SU-DHL-6 (cell line): Measurements from ENCODE around the gene SRRT.

ENCODE experiments used
- H2AFZ ChIP-seq: fragments of 200-600 bp; sonication (generic); 2 replicates; pipeline ENCODE4 v1.6.1; 2014; ENCODE audit warnings: low read depth, mild to moderate bottlenecking, moderate library complexity, mixed read lengths, antibody characterized with exemption, low read length; ENCODE audit not compliant: severe bottlenecking
- H3F3A ChIP-seq: fragments of 200-600 bp; shearing (Covaris generic); 2 replicates; pipeline ENCODE4 v1.6.0; 2016; ENCODE audit warnings: antibody characterized with exemption, mild to moderate bottlenecking; ENCODE audit not compliant: insufficient read depth
- H3K27ac ChIP-seq: fragments of 200-600 bp; sonication (generic); 2 replicates; pipeline ENCODE4 v1.5.1; 2016; ENCODE audit warnings: low read depth, mild to moderate bottlenecking, low read length, moderate library complexity, mixed read lengths
- H3K27me3 ChIP-seq: fragments of 200-600 bp; sonication (generic), shearing (Covaris generic); 2 replicates; pipeline ENCODE4 v1.6.0; 2014; ENCODE audit warnings: mild to moderate bottlenecking, low read length
- H3K36me3 ChIP-seq: fragments of 200-600 bp; sonication (generic); 2 replicates; pipeline ENCODE4 v1.6.1; 2014; ENCODE audit warnings: mild to moderate bottlenecking, low read length, mixed read lengths
- H3K4me2 ChIP-seq: fragments of 300-600, 200-600 bp; shearing (Covaris generic), sonication (generic); 2 replicates; pipeline ENCODE4 v1.6.0; 2014; ENCODE audit warnings: low read length, low read depth, mild to moderate bottlenecking; ENCODE audit not compliant: poor library complexity, severe bottlenecking
- H3K4me3 ChIP-seq: fragments of 200-600 bp; sonication (generic); 2 replicates; pipeline ENCODE4 v1.5.1; 2014; ENCODE audit warnings: antibody characterized with exemption, low read length, mild to moderate bottlenecking, mixed read lengths; ENCODE audit not compliant: insufficient read depth, poor library complexity, severe bottlenecking
- H3K79me2 ChIP-seq: fragments of 200-600 bp; sonication (generic); 2 replicates; pipeline ENCODE4 v1.6.1; 2014; ENCODE audit warnings: mild to moderate bottlenecking, low read length, moderate library complexity; ENCODE audit not compliant: insufficient read depth
- H3K9ac ChIP-seq: fragments of 200-600 bp; sonication (generic); 2 replicates; pipeline ENCODE4 v1.7.0; 2014; ENCODE audit warnings: mild to moderate bottlenecking, low read length
- H3K9me2 ChIP-seq: fragments of 200-600 bp; sonication (generic); replicated peaks from 2 replicates; pipeline ENCODE4 v1.6.1; 2014; ENCODE audit warnings: low read length; ENCODE audit not compliant: insufficient read depth
- H3K9me3 ChIP-seq: fragments of 200-600 bp; sonication (generic); 2 replicates; pipeline ENCODE4 v1.6.1; 2014; ENCODE audit warnings: low read length, mixed read lengths; ENCODE audit not compliant: insufficient read depth
- H4K20me1 ChIP-seq: fragments of 200-600 bp; sonication (generic); 2 replicates; pipeline ENCODE4 v1.6.1; 2014; ENCODE audit warnings: low read depth, mild to moderate bottlenecking, antibody characterized with exemption, low read length, moderate library complexity, mixed read lengths
- EZH2phosphoT487 ChIP-seq: fragments of 200-600 bp; sonication (generic), shearing (Covaris generic); conservative IDR thresholded peaks from 2 replicates; pipeline ENCODE4 v1.6.1; 2018; ENCODE audit warnings: mild to moderate bottlenecking, antibody characterized with exemption, low read length, moderate library complexity, mixed read lengths
- TF ChIP-seq, protein P1 (sequence below): fragments of 200-600 bp; sonication (generic); IDR thresholded peaks from one replicate; pipeline ENCODE4 v1.5.1; 2017; ENCODE audit warnings: antibody characterized with exemption, mild to moderate bottlenecking, low read length, moderate library complexity; ENCODE audit not compliant: insufficient read depth, poor library complexity, severe bottlenecking

SRRT gene

DNA sequence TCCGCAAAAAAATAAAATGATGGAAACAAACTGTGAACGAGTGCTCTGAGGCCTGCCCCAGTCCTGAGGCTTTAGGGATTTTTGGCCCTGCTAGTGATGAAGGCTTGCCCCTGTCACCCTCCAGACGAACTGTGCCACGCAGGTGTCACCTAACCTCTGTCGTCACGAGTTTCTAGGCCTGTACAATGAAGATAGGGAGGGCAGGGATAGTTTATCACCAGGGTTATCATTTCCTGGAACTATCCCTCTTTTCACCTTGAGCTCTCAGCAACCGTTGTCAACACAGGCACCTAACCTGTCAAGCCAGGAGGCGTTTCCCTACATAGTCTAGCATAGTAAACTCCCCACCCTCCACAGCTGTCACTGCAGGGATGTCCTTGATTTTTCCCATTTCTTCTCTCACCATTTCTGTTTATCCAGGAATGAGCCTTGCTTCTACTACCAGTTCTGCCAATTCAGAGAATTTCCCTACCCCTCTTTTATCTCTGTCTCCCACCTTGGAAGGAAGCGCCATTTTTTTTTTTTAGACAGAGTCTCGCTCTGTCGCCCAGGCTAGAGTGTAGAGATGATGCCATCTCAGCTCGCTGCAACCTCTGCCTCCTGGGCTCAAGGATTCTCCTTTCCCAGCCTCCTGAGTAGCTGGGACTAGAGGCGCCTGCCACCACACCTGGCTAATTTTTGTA is 23.0 kb downstream of the SRRT start:
- no peak overlapping the region for H3K9ac ChIP-seq
- H3K9me2 ChIP-seq = no peaks in the 10 kb centered on the region
- no peaks in the 10 kb centered on the region for H3K36me3 ChIP-seq
- no peak overlapping the region for H3K4me2 ChIP-seq
- H3K4me3 ChIP-seq = no peak overlapping the region
- no peaks in the 10 kb centered on the region for H3K9me3 ChIP-seq
- H2AFZ ChIP-seq = no peak overlapping the region
- H4K20me1 ChIP-seq = no peaks in the 10 kb centered on the region
- H3K79me2 ChIP-seq = no peaks in the 10 kb centered on the region
- no peak overlapping the region for H3K27ac ChIP-seq
- TF ChIP-seq, protein P1, sequence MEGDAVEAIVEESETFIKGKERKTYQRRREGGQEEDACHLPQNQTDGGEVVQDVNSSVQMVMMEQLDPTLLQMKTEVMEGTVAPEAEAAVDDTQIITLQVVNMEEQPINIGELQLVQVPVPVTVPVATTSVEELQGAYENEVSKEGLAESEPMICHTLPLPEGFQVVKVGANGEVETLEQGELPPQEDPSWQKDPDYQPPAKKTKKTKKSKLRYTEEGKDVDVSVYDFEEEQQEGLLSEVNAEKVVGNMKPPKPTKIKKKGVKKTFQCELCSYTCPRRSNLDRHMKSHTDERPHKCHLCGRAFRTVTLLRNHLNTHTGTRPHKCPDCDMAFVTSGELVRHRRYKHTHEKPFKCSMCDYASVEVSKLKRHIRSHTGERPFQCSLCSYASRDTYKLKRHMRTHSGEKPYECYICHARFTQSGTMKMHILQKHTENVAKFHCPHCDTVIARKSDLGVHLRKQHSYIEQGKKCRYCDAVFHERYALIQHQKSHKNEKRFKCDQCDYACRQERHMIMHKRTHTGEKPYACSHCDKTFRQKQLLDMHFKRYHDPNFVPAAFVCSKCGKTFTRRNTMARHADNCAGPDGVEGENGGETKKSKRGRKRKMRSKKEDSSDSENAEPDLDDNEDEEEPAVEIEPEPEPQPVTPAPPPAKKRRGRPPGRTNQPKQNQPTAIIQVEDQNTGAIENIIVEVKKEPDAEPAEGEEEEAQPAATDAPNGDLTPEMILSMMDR = no peak
- TF ChIP-seq EZH2phosphoT487 = no peak
- H3F3A ChIP-seq = no peaks in the 10 kb centered on the region
- H3K27me3 ChIP-seq = no peaks in the 10 kb centered on the region

DNA sequence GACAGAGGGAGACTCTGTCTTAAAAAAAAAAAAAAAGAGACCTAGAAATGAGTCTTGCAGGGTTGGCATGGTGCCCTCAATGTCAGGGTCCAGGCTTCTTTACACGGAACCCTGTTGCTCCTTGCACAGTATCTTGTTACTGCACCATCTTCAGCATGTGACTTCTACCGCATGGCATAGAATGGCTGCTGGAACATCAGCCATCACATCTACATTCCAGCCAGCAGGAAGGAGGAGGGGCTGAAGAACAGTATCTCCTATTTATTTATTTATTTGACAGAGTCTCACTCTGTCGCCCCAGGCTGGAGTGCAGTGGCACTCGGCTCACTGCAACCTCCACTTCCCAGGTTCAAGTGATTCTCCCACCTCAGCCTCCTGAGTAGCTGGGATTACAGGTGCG is 24.5 kb downstream of the SRRT start:
- Histone ChIP-seq H3K79me2 (no peaks in the 10 kb centered on the region), H2AFZ (no peak overlapping the region), H3F3A (no peaks in the 10 kb centered on the region), H3K27ac (no peak overlapping the region), H3K9me2 (no peaks in the 10 kb centered on the region), H3K27me3 (no peaks in the 10 kb centered on the region), H3K36me3 (no peaks in the 10 kb centered on the region), H3K4me2 (no peak overlapping the region), H3K9me3 (no peaks in the 10 kb centered on the region), H4K20me1 (no peaks in the 10 kb centered on the region), H3K4me3 (no peak overlapping the region), H3K9ac (no peak overlapping the region)
- TF ChIP-seq, protein P1 = no peak
- TF ChIP-seq EZH2phosphoT487 = no peak

DNA sequence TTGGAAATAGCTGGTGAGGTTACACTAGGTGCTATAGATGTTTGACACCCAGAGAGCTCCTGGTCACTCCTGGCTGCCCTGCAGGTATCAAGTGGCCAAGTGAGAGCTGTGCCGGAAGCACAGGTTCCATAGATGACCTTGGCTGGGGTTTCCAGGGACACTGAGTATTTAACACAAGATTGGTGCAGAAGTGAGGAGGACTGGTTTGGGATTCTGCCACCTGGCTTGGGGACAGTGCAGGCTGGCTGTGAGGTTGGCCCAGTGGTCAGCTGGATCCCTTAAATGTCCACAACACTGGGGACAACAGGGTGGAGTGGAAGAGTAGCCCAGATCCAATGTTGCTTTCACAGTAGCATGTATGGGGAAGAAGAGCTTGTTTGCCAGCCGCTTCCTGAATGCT is 26.1 kb downstream of the SRRT start:
- no peaks in the 10 kb centered on the region for H4K20me1 ChIP-seq
- no peaks in the 10 kb centered on the region for H3K36me3 ChIP-seq
- no peak overlapping the region for H3K9ac ChIP-seq
- H3K79me2 ChIP-seq = no peaks in the 10 kb centered on the region
- no peaks in the 10 kb centered on the region for H3K9me2 ChIP-seq
- H3K9me3 ChIP-seq = no peaks in the 10 kb centered on the region
- no peak overlapping the region for H3K4me3 ChIP-seq
- no peaks in the 10 kb centered on the region for H3K27me3 ChIP-seq
- no peak overlapping the region for H3K27ac ChIP-seq
- TF ChIP-seq, protein P1 = no peak
- TF ChIP-seq EZH2phosphoT487 = no peak
- H3K4me2 ChIP-seq = no peak overlapping the region
- no peaks in the 10 kb centered on the region for H3F3A ChIP-seq
- H2AFZ ChIP-seq = no peak overlapping the region
